Uterus (tissue), 2 donors: Measurements from ENCODE around the gene PFKFB2.

ENCODE experiments used
- POLR2A ChIP-seq, 2 donors: fragments of 450-650 bp; IDR thresholded peaks; one replicate each; pipeline ENCODE4 v1.6.1; 2016; ENCODE audit warnings: antibody characterized with exemption in 2 of 2, mild to moderate bottlenecking in 1 of 2, moderate library complexity in 1 of 2
- TF ChIP-seq, protein P1 (sequence below), 4 experiments: fragments of 200-600 bp in 2 of 4; fragments of 450-650 bp in 2 of 4; sonication (generic) in 2 of 4; IDR thresholded peaks; one replicate each; pipeline ENCODE4 v1.5.1; 2016 to 2019; ENCODE audit warnings: antibody characterized with exemption in 4 of 4, mild to moderate bottlenecking in 2 of 4, moderate library complexity in 1 of 4

GRCh38 chr1:207013321-207014085, 39.6 kb upstream of the PFKFB2 start:
- TF ChIP-seq, protein P1, sequence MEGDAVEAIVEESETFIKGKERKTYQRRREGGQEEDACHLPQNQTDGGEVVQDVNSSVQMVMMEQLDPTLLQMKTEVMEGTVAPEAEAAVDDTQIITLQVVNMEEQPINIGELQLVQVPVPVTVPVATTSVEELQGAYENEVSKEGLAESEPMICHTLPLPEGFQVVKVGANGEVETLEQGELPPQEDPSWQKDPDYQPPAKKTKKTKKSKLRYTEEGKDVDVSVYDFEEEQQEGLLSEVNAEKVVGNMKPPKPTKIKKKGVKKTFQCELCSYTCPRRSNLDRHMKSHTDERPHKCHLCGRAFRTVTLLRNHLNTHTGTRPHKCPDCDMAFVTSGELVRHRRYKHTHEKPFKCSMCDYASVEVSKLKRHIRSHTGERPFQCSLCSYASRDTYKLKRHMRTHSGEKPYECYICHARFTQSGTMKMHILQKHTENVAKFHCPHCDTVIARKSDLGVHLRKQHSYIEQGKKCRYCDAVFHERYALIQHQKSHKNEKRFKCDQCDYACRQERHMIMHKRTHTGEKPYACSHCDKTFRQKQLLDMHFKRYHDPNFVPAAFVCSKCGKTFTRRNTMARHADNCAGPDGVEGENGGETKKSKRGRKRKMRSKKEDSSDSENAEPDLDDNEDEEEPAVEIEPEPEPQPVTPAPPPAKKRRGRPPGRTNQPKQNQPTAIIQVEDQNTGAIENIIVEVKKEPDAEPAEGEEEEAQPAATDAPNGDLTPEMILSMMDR (IDR thresholded peaks at IDR 0.05), result no peak
- TF ChIP-seq POLR2A (IDR thresholded peaks at IDR 0.05), result no peak
